SU-DHL-6 (cell line): ENCODE data around the gene CACNG7.

Experiments used
- H2AFZ ChIP-seq: fragments of 200-600 bp; sonication (generic); 2 replicates; pipeline ENCODE4 v1.6.1; 2014; ENCODE audit warnings: low read depth, mild to moderate bottlenecking, moderate library complexity, mixed read lengths, antibody characterized with exemption, low read length; ENCODE audit not compliant: severe bottlenecking
- H3F3A ChIP-seq: fragments of 200-600 bp; shearing (Covaris generic); 2 replicates; pipeline ENCODE4 v1.6.0; 2016; ENCODE audit warnings: antibody characterized with exemption, mild to moderate bottlenecking; ENCODE audit not compliant: insufficient read depth
- H3K27ac ChIP-seq: fragments of 200-600 bp; sonication (generic); 2 replicates; pipeline ENCODE4 v1.5.1; 2016; ENCODE audit warnings: low read depth, mild to moderate bottlenecking, low read length, moderate library complexity, mixed read lengths
- H3K27me3 ChIP-seq: fragments of 200-600 bp; sonication (generic), shearing (Covaris generic); 2 replicates; pipeline ENCODE4 v1.6.0; 2014; ENCODE audit warnings: mild to moderate bottlenecking, low read length
- H3K36me3 ChIP-seq: fragments of 200-600 bp; sonication (generic); 2 replicates; pipeline ENCODE4 v1.6.1; 2014; ENCODE audit warnings: mild to moderate bottlenecking, low read length, mixed read lengths
- H3K4me2 ChIP-seq: fragments of 300-600, 200-600 bp; shearing (Covaris generic), sonication (generic); 2 replicates; pipeline ENCODE4 v1.6.0; 2014; ENCODE audit warnings: low read length, low read depth, mild to moderate bottlenecking; ENCODE audit not compliant: poor library complexity, severe bottlenecking
- H3K4me3 ChIP-seq: fragments of 200-600 bp; sonication (generic); 2 replicates; pipeline ENCODE4 v1.5.1; 2014; ENCODE audit warnings: antibody characterized with exemption, low read length, mild to moderate bottlenecking, mixed read lengths; ENCODE audit not compliant: insufficient read depth, poor library complexity, severe bottlenecking
- H3K79me2 ChIP-seq: fragments of 200-600 bp; sonication (generic); 2 replicates; pipeline ENCODE4 v1.6.1; 2014; ENCODE audit warnings: mild to moderate bottlenecking, low read length, moderate library complexity; ENCODE audit not compliant: insufficient read depth
- H3K9ac ChIP-seq: fragments of 200-600 bp; sonication (generic); 2 replicates; pipeline ENCODE4 v1.7.0; 2014; ENCODE audit warnings: mild to moderate bottlenecking, low read length
- H3K9me2 ChIP-seq: fragments of 200-600 bp; sonication (generic); replicated peaks from 2 replicates; pipeline ENCODE4 v1.6.1; 2014; ENCODE audit warnings: low read length; ENCODE audit not compliant: insufficient read depth
- H3K9me3 ChIP-seq: fragments of 200-600 bp; sonication (generic); 2 replicates; pipeline ENCODE4 v1.6.1; 2014; ENCODE audit warnings: low read length, mixed read lengths; ENCODE audit not compliant: insufficient read depth
- H4K20me1 ChIP-seq: fragments of 200-600 bp; sonication (generic); 2 replicates; pipeline ENCODE4 v1.6.1; 2014; ENCODE audit warnings: low read depth, mild to moderate bottlenecking, antibody characterized with exemption, low read length, moderate library complexity, mixed read lengths
- CTCF ChIP-seq: fragments of 200-600 bp; sonication (generic); IDR thresholded peaks from one replicate; pipeline ENCODE4 v1.5.1; 2017; ENCODE audit warnings: antibody characterized with exemption, mild to moderate bottlenecking, low read length, moderate library complexity; ENCODE audit not compliant: insufficient read depth, poor library complexity, severe bottlenecking
- EZH2phosphoT487 ChIP-seq: fragments of 200-600 bp; sonication (generic), shearing (Covaris generic); conservative IDR thresholded peaks from 2 replicates; pipeline ENCODE4 v1.6.1; 2018; ENCODE audit warnings: mild to moderate bottlenecking, antibody characterized with exemption, low read length, moderate library complexity, mixed read lengths

CACNG7 gene

GRCh38 chr19:53960886-53961285, 51.8 kb downstream of the CACNG7 start:
- H3K27ac ChIP-seq = no peak overlapping the region
- TF ChIP-seq CTCF = no peak
- TF ChIP-seq EZH2phosphoT487 = no peak
- H3K9ac ChIP-seq = no peak overlapping the region
- H4K20me1 ChIP-seq = no peaks in the 10 kb centered on the region
- H3F3A ChIP-seq = no peaks in the 10 kb centered on the region
- H2AFZ ChIP-seq = no peak overlapping the region
- H3K79me2 ChIP-seq = no peaks in the 10 kb centered on the region
- H3K9me2 ChIP-seq = no peaks in the 10 kb centered on the region
- H3K36me3 ChIP-seq = no peaks in the 10 kb centered on the region
- no peak overlapping the region for H3K4me2 ChIP-seq
- H3K4me3 ChIP-seq = no peak overlapping the region
- H3K27me3 ChIP-seq = no peaks in the 10 kb centered on the region
- H3K9me3 ChIP-seq = no peaks in the 10 kb centered on the region

GRCh38 chr19:53961523-53962356, 52.7 kb downstream of the CACNG7 start:
- Histone ChIP-seq H3K27me3 (no peaks in the 10 kb centered on the region), H2AFZ (no peak overlapping the region), H3K79me2 (no peaks in the 10 kb centered on the region), H3K36me3 (no peaks in the 10 kb centered on the region), H4K20me1 (no peaks in the 10 kb centered on the region), H3K27ac (no peak overlapping the region), H3K9me2 (no peaks in the 10 kb centered on the region), H3K4me2 (no peak overlapping the region), H3K9ac (no peak overlapping the region), H3K4me3 (no peak overlapping the region), H3F3A (no peaks in the 10 kb centered on the region), H3K9me3 (no peaks in the 10 kb centered on the region)
- TF ChIP-seq EZH2phosphoT487 (no peak), CTCF (no peak)

- Histone ChIP-seq H3K27ac (no peak within 1 kb of the TSS), H3K27me3 (no peaks in the 10 kb centered on the region), H3K4me3 (no peak within 1 kb of the TSS), H3F3A (no peaks in the 10 kb centered on the region), H3K36me3 (no peaks in the 10 kb centered on the region), H2AFZ (no peak within 1 kb of the TSS), H3K9me2 (no peaks in the 10 kb centered on the region), H3K4me2 (no peak within 1 kb of the TSS), H3K9me3 (no peaks in the 10 kb centered on the region), H3K79me2 (no peaks in the 10 kb centered on the region), H3K9ac (no peak within 1 kb of the TSS), H4K20me1 (no peaks in the 10 kb centered on the region)
- TF ChIP-seq CTCF (no peak), EZH2phosphoT487 (no peak)
These were observed 53.9 kb downstream of the CACNG7 start, which contains the start of gene CACNG8 for GRCh38 chr19:53962887-53963431. Gene CACNG8, plus strand, starts transcription at chr19:53962937.
